Astrocyte (in vitro differentiated cells and primary cell): ENCODE data around the gene XXYLT1. TPM values are rescaled to one million over a fixed set of nuclear protein-coding genes. Genes with fewer than 3 reads are reported as not detected.

Source experiments
- DNase-seq: peaks from one replicate; pipeline ENCODE4 v3.0.0-alpha.2; 2010; ENCODE audit warnings: low read depth
- FAIRE-seq: peaks from 2 replicates; lab custom pipeline; 2011; peaks lifted over from hg19 to GRCh38; lab: Jason Lieb, UNC
- H2AFZ ChIP-seq: 2 replicates; pipeline ENCODE4 v1.6.0; 2012; ENCODE audit warnings: low read depth, low read length, inconsistent platforms
- H3K27ac ChIP-seq: 2 replicates; pipeline ENCODE4 v1.5.1; 2011; ENCODE audit warnings: low read depth, low read length, inconsistent platforms
- H3K27me3 ChIP-seq: 2 replicates; pipeline ENCODE4 v1.6.0; 2011; ENCODE audit warnings: low read length, inconsistent platforms; ENCODE audit not compliant: insufficient read depth
- H3K36me3 ChIP-seq: 2 replicates; pipeline ENCODE4 v1.5.1; 2011; ENCODE audit warnings: low read length, inconsistent platforms; ENCODE audit not compliant: insufficient read depth
- H3K4me1 ChIP-seq: 2 replicates; pipeline ENCODE4 v1.5.1; 2011; ENCODE audit warnings: low read length, inconsistent platforms; ENCODE audit not compliant: insufficient read depth
- H3K4me2 ChIP-seq: 2 replicates; pipeline ENCODE4 v1.6.0; 2012; ENCODE audit warnings: low read length, inconsistent platforms
- H3K4me3 ChIP-seq: 2 replicates; pipeline ENCODE4 v1.5.1; 2011; ENCODE audit warnings: low read depth, mild to moderate bottlenecking, low read length, inconsistent platforms; ENCODE audit not compliant: insufficient read depth
- H3K79me2 ChIP-seq: 2 replicates; pipeline ENCODE4 v1.6.0; 2012; ENCODE audit warnings: mild to moderate bottlenecking, low read length, inconsistent platforms; ENCODE audit not compliant: insufficient read depth
- H3K9ac ChIP-seq: 2 replicates; pipeline ENCODE4 v1.6.0; 2012; ENCODE audit warnings: mild to moderate bottlenecking, low read length, inconsistent platforms
- H3K9me3 ChIP-seq: 2 replicates; pipeline ENCODE4 v1.5.1; 2012; ENCODE audit warnings: low read depth, mild to moderate bottlenecking, low read length, inconsistent platforms; ENCODE audit not compliant: insufficient read depth
- H4K20me1 ChIP-seq: 2 replicates; pipeline ENCODE4 v1.6.0; 2012; ENCODE audit warnings: low read length, inconsistent platforms; ENCODE audit not compliant: insufficient read depth
- H3K27ac Mint-ChIP-seq: one replicate; pipeline ENCODE4 v1.8.0; 2021; ENCODE audit warnings: mild to moderate bottlenecking, mixed read lengths; ENCODE audit not compliant: unreplicated experiment
- H3K27me3 Mint-ChIP-seq: one replicate; pipeline ENCODE4 v1.8.0; 2021; ENCODE audit warnings: low read depth, mixed read lengths; ENCODE audit not compliant: unreplicated experiment
- H3K36me3 Mint-ChIP-seq: one replicate; pipeline ENCODE4 v1.8.0; 2021; ENCODE audit warnings: low read depth, mixed read lengths; ENCODE audit not compliant: unreplicated experiment
- H3K4me1 Mint-ChIP-seq: one replicate; pipeline ENCODE4 v1.8.0; 2021; ENCODE audit warnings: low read depth, mixed read lengths; ENCODE audit not compliant: unreplicated experiment
- H3K4me3 Mint-ChIP-seq: one replicate; pipeline ENCODE4 v1.8.0; 2021; ENCODE audit warnings: mild to moderate bottlenecking, moderate library complexity, mixed read lengths; ENCODE audit not compliant: unreplicated experiment
- H3K9me3 Mint-ChIP-seq: one replicate; pipeline ENCODE4 v1.8.0; 2021; ENCODE audit warnings: mild to moderate bottlenecking, mixed read lengths; ENCODE audit not compliant: unreplicated experiment
- CTCF ChIP-seq: IDR thresholded peaks from 2 replicates; pipeline ENCODE4 v1.5.1; 2011; ENCODE audit warnings: low read depth, mild to moderate bottlenecking, inconsistent platforms, low read length, moderate library complexity; ENCODE audit not compliant: insufficient read depth
- EZH2 ChIP-seq: IDR thresholded peaks from 2 replicates; pipeline ENCODE4 v1.6.1; 2012; ENCODE audit warnings: mild to moderate bottlenecking, low read length, inconsistent platforms; ENCODE audit not compliant: insufficient read depth
- total RNA-seq: library from RNA; stranded (reverse); gene quantifications from 2 replicates; pipeline ENCODE4 v1.2.1, GENCODE V29; 2021

The XXYLT1 gene
- total RNA-seq, 1 donor from 2014 or later = 26.2 TPM

- Mint-ChIP-seq H3K36me3 (peaks cover 4% of the 10 kb centered on the region), H3K4me3 (no peak overlapping the region), H3K27me3 (no peaks in the 10 kb centered on the region), H3K9me3 (peaks cover 4% of the 10 kb centered on the region), H3K4me1 (peaks cover 22% of the 10 kb centered on the region), H3K27ac (no peak overlapping the region)
- Histone ChIP-seq H3K4me3 (no peak overlapping the region), H3K36me3 (no peaks in the 10 kb centered on the region), H3K9ac (no peak overlapping the region), H2AFZ (no peak overlapping the region), H3K27ac (no peak overlapping the region), H3K79me2 (no peaks in the 10 kb centered on the region), H3K4me2 (no peak overlapping the region), H3K27me3 (no peaks in the 10 kb centered on the region), H3K4me1 (peaks cover 3% of the 10 kb centered on the region), H4K20me1 (no peaks in the 10 kb centered on the region), H3K9me3 (no peaks in the 10 kb centered on the region)
- no peak for DNase-seq
- FAIRE-seq = no peak
- no peak for TF ChIP-seq EZH2
Observed at GRCh38 chr3:195096053-195096452, 174.9 kb downstream of the XXYLT1 start.

DNA sequence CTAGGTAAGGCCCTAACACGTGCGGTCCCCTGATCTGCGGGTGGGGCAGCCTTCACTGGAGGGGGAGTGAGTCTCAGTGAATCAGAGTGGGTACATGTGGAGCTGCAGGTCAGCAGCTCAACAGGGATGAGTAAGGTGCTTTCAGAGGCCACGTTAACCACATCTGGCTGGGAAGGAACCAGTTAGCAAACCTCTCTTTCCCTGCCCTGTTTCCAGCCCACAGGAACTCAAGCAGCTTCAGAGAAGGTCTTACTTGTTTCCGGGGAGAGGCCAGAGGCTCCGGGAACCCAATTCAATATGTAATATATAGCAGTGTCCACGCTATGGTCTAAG is 175.3 kb downstream of the XXYLT1 start:
- H3K9ac ChIP-seq = no peak overlapping the region
- no peak overlapping the region for H3K4me3 Mint-ChIP-seq
- H3K4me2 ChIP-seq = no peak overlapping the region
- FAIRE-seq = no peak
- no peaks in the 10 kb centered on the region for H4K20me1 ChIP-seq
- TF ChIP-seq CTCF = no peak
- no peak for TF ChIP-seq EZH2
- no peaks in the 10 kb centered on the region for H3K79me2 ChIP-seq
- H3K9me3 ChIP-seq = no peaks in the 10 kb centered on the region
- no peaks in the 10 kb centered on the region for H3K27me3 Mint-ChIP-seq
- no peaks in the 10 kb centered on the region for H3K4me1 ChIP-seq
- no peak overlapping the region for H3K27ac ChIP-seq
- H3K27me3 ChIP-seq = no peaks in the 10 kb centered on the region
- H2AFZ ChIP-seq = no peak overlapping the region
- H3K27ac Mint-ChIP-seq = no peak overlapping the region
- H3K36me3 ChIP-seq = no peaks in the 10 kb centered on the region
- no peak overlapping the region for H3K4me3 ChIP-seq
- peak; percentile 33 for DNase-seq
- peaks cover 22% of the 10 kb centered on the region for H3K4me1 Mint-ChIP-seq
- H3K36me3 Mint-ChIP-seq = peaks cover 4% of the 10 kb centered on the region
- peaks cover 4% of the 10 kb centered on the region for H3K9me3 Mint-ChIP-seq

DNA sequence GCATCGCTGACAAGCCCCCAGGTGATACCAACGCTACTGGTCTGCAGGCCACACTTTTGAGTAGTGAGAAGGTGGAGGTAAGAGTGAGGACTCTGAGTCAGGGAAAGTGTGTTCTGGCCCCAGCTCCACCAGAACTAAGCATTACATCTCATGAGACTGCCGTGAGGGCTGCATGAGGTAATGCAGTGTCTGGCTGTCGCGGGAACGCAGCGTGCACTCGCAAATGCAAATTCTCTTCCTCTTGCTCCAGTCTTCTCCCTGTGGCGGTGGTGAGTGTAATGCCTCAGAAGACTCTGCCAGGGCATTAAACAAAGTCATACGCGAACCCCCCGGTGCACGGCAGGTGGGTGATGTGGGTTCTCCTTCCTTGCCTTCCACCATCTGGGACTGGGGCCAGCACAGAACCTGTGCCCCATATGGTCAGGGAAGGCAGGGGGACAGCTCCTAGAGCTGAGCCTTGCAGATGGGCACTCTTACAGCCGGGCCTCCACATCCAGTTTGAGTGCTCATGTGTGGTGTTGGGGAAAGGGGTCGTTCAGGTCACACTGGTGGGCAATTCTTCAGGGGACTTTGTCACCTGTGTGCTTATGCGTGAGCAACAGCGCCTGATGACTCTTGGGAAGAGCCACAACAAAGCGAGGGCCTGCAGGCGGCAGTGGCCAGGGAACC is 175.8 kb downstream of the XXYLT1 start:
- H3K4me3 Mint-ChIP-seq = no peak overlapping the region
- Histone ChIP-seq H3K4me3 (no peak overlapping the region), H3K36me3 (no peaks in the 10 kb centered on the region), H3K9me3 (no peaks in the 10 kb centered on the region), H4K20me1 (no peaks in the 10 kb centered on the region), H2AFZ (no peak overlapping the region), H3K27ac (no peak overlapping the region), H3K4me1 (no peaks in the 10 kb centered on the region), H3K4me2 (no peak overlapping the region), H3K9ac (no peak overlapping the region), H3K27me3 (no peaks in the 10 kb centered on the region), H3K79me2 (no peaks in the 10 kb centered on the region)
- H3K9me3 Mint-ChIP-seq = peaks cover 4% of the 10 kb centered on the region
- DNase-seq = no peak
- TF ChIP-seq CTCF (no peak), EZH2 (no peak)
- H3K4me1 Mint-ChIP-seq = peaks cover 22% of the 10 kb centered on the region
- no peak for FAIRE-seq
- no peaks in the 10 kb centered on the region for H3K27me3 Mint-ChIP-seq
- H3K27ac Mint-ChIP-seq = peak overlapping the region; percentile 77
- H3K36me3 Mint-ChIP-seq = peaks cover 4% of the 10 kb centered on the region
